Suprapubic skin (tissue), 4 donors: ENCODE measurements around the gene TGFB1I1. TPM values are rescaled to one million over a fixed set of nuclear protein-coding genes. Genes with fewer than 3 reads are reported as not detected.
"Not testable (repeated sequence)": the region's sequence is repeated elsewhere in the genome, so short reads cannot be mapped to it uniquely, and the experiment has no call there.

Source experiments
- DNase-seq, 2 donors: peaks; one replicate each; pipeline ENCODE4 v3.0.0-alpha.2; 2019; ENCODE audit warnings: low spot score in 2 of 2
- H3K27ac ChIP-seq: fragments of 200-600 bp; sonication (generic); one replicate; pipeline ENCODE4 v1.5.1; 2019
- H3K27me3 ChIP-seq: fragments of 200-600 bp; sonication (generic); one replicate; pipeline ENCODE4 v1.5.1; 2019
- H3K36me3 ChIP-seq: fragments of 200-600 bp; sonication (generic); one replicate; pipeline ENCODE4 v1.5.1; 2019
- H3K4me1 ChIP-seq: fragments of 200-600 bp; sonication (generic); one replicate; pipeline ENCODE4 v1.5.1; 2019
- H3K4me3 ChIP-seq: fragments of 200-600 bp; sonication (generic); one replicate; pipeline ENCODE4 v1.5.1; 2019; ENCODE audit warnings: mild to moderate bottlenecking
- H3K9me3 ChIP-seq: fragments of 200-600 bp; sonication (generic); one replicate; pipeline ENCODE4 v1.5.1; 2019
- CTCF ChIP-seq, 2 donors: fragments of 200-600 bp in 1 of 2; fragments of 450-650 bp in 1 of 2; sonication (generic) in 1 of 2; IDR thresholded peaks; one replicate each; pipeline ENCODE4 v1.5.1; 2016 to 2019; ENCODE audit warnings: antibody characterized with exemption in 2 of 2, mild to moderate bottlenecking in 1 of 2, moderate library complexity in 1 of 2
- EP300 ChIP-seq: sonication (generic); formaldehyde crosslinking; IDR thresholded peaks from one replicate; pipeline ENCODE4 v1.6.1; 2017; ENCODE audit warnings: antibody characterized with exemption
- POLR2A ChIP-seq, 2 donors: fragments of 450-650 bp; IDR thresholded peaks; one replicate each; pipeline ENCODE4 v1.6.1; 2017; ENCODE audit warnings: antibody characterized with exemption in 2 of 2, mild to moderate bottlenecking in 2 of 2, moderate library complexity in 2 of 2
- POLR2AphosphoS5 ChIP-seq, 3 donors: sonication (generic); formaldehyde crosslinking; IDR thresholded peaks; one replicate each; pipeline ENCODE4 v1.6.1; 2017; ENCODE audit warnings: antibody characterized with exemption in 3 of 3
- WGBS: methylation state at CpG from one replicate; pipeline ENCODE4 v1.1.5; 2018; 5-methylcytosine and 5-hydroxymethylcytosine counted together
- total RNA-seq, 4 donors: library from RNA; depleted of rRNA; stranded (reverse); fragments of >200 nt; gene quantifications; one replicate each; pipeline ENCODE4 v1.1.0, GENCODE V29; 2016

Gene TGFB1I1
- total RNA-seq, 4 donors from 2014 or later = 13.2 to 18.8 (median 14.6) TPM

- peak in 1 of 2 donors; percentile 78 for DNase-seq
Observed at GRCh38 chr16:31477220-31478216, 5.6 kb downstream of the TGFB1I1 start.

DNA sequence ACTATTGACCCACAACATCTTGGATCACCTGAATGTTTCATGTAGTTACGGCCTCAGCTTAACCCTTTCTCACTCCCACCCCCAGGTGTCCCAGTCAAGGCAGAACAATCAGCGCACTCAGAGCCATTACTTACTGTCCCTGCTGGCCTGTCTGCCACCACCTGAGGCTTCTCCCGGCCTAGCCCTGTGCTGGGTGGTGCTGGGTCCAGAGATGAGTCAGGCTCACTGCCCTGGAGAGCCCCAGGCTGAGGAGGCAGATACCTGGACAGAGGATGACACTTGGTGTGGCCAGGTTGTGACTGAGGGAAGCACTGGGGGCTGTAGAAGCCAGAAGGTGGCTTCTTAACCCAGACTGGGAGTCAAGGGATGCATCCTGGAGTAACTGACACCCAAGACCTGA lies 7.0 kb downstream of the TGFB1I1 start:
- H3K4me3 ChIP-seq = no peak overlapping the region
- no peak for TF ChIP-seq POLR2AphosphoS5 (IDR thresholded peaks at IDR 0.05)
- TF ChIP-seq CTCF (IDR thresholded peaks at IDR 0.05) = no peak
- no peak for TF ChIP-seq POLR2A (IDR thresholded peaks at IDR 0.05)
- no peak for TF ChIP-seq EP300
- H3K27ac ChIP-seq = no peak overlapping the region
- WGBS = 100% methylated on average over 2 of the region's 3 CpGs
- no peaks in the 10 kb centered on the region for H3K27me3 ChIP-seq
- H3K36me3 ChIP-seq = peaks cover 39% of the 10 kb centered on the region
- H3K9me3 ChIP-seq = no peaks in the 10 kb centered on the region
- peaks cover 32% of the 10 kb centered on the region for H3K4me1 ChIP-seq
- DNase-seq = no peak

More at GRCh38 chr16:31477220-31478216, 5.6 kb downstream of the TGFB1I1 start:
- Histone ChIP-seq H3K4me1 (peaks cover 42% of the 10 kb centered on the region), H3K4me3 (peak overlapping the region; percentile 43), H3K27me3 (no peaks in the 10 kb centered on the region), H3K9me3 (no peaks in the 10 kb centered on the region), H3K27ac (peak overlapping the region; percentile 19), H3K36me3 (peaks cover 41% of the 10 kb centered on the region)
- TF ChIP-seq POLR2A (IDR thresholded peaks at IDR 0.05) = no peak
- TF ChIP-seq POLR2AphosphoS5 (IDR thresholded peaks at IDR 0.05) = peak in 1 of 3 donors; percentile 41
- 63% methylated on average over 48 of the region's 67 CpGs for WGBS

GRCh38 chr16:31479751-31480150 lies 7.8 kb downstream of the TGFB1I1 start:
- Histone ChIP-seq H3K27me3 (no peaks in the 10 kb centered on the region), H3K4me3 (no peak overlapping the region), H3K27ac (no peak overlapping the region), H3K9me3 (no peaks in the 10 kb centered on the region), H3K36me3 (peaks cover 31% of the 10 kb centered on the region), H3K4me1 (peaks cover 29% of the 10 kb centered on the region)
- TF ChIP-seq POLR2A (IDR thresholded peaks at IDR 0.05) = no peak
- no peak for TF ChIP-seq EP300
- TF ChIP-seq CTCF (IDR thresholded peaks at IDR 0.05) = no peak
- no peak for TF ChIP-seq POLR2AphosphoS5 (IDR thresholded peaks at IDR 0.05)
- no peak for DNase-seq
- WGBS = 90% methylated on average over 9 of the region's 9 CpGs

DNA sequence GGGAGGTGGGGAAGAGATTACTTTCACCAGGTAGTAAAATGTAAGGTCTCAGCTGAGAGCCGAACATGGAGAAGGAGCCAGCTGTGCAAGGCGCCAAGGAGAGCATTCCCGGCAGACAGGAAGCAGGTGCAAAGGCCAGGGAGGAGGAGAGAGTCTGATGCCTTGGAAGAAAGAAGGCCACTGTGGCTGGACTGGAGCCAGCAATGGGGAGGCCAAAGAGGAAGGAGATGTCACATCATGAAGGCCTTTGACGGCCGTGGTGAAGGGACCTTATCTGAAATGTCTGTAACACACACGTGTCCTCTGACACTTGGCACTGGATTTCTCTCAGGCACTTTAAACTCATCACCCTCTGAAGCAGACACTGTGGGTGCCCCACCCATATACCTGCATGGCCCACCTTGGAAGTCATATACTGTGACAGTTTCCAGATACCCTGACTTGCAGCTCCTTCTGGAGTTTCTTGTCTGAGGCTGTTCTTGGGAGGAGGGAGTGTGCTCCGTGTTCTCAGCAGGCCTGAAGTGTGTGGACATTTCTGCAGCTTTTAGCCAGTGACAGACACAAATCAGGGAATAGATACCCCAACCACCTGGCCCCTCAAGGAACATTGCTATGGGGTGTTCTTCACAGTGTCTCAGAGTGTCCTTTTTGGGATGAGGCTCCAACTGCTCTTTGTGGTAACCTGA lies 9.0 kb downstream of the TGFB1I1 start:
- Histone ChIP-seq H3K27ac (no peak overlapping the region), H3K4me1 (peaks cover 19% of the 10 kb centered on the region), H3K9me3 (no peaks in the 10 kb centered on the region), H3K27me3 (no peaks in the 10 kb centered on the region), H3K36me3 (peaks cover 18% of the 10 kb centered on the region), H3K4me3 (no peak overlapping the region)
- WGBS = 41% methylated on average over 7 of the region's 7 CpGs
- TF ChIP-seq POLR2AphosphoS5 (IDR thresholded peaks at IDR 0.05) (no peak), POLR2A (IDR thresholded peaks at IDR 0.05) (no peak), CTCF (IDR thresholded peaks at IDR 0.05) (no peak), EP300 (no peak)
- DNase-seq = no peak

- H3K4me1 ChIP-seq = peaks cover 17% of the 10 kb centered on the region
- no peak for TF ChIP-seq CTCF (IDR thresholded peaks at IDR 0.05)
- no peak for TF ChIP-seq POLR2A (IDR thresholded peaks at IDR 0.05)
- no peak for TF ChIP-seq POLR2AphosphoS5 (IDR thresholded peaks at IDR 0.05)
- no peak for TF ChIP-seq EP300
- DNase-seq = no peak
- H3K4me3 ChIP-seq = no peak within 1 kb of the TSS
- no peak within 1 kb of the TSS for H3K27ac ChIP-seq
- peaks cover 2% of the 10 kb centered on the region for H3K36me3 ChIP-seq
- WGBS = 92% methylated on average over 4 of the region's 4 CpGs
- H3K27me3 ChIP-seq = no peaks in the 10 kb centered on the region
- H3K9me3 ChIP-seq = no peaks in the 10 kb centered on the region
Observed at GRCh38 chr16:31483081-31483480, 11.1 kb downstream of the TGFB1I1 start, which contains the start of gene SLC5A2. TSS of gene SLC5A2 (plus strand) at chr16:31483123. CDS start at chr16:31483137, 14 bp downstream.

- not testable (repeated sequence) for DNase-seq, H3K27me3 ChIP-seq, H3K9me3 ChIP-seq, H3K36me3 ChIP-seq, H3K27ac ChIP-seq, H3K4me3 ChIP-seq
- H3K4me1 ChIP-seq = peaks cover 27% of the 10 kb centered on the region
- 100% methylated on average over 3 of the region's 4 CpGs for WGBS
Observed at GRCh38 chr16:31484048-31484447, 12.1 kb downstream of the TGFB1I1 start.
